Endothelial cell of umbilical vein (primary cell): Measurements from ENCODE around the gene FER. TPM values are rescaled to one million over a fixed set of nuclear protein-coding genes. Genes with fewer than 3 reads are reported as not detected.

Experiments used
- BruUV-seq: library from RNA; stranded (reverse); fragments of 400-500 nt; replicated peaks from 2 replicates; lab custom pipeline; 2021; lab: Mats Ljungman, UMichigan
- CTCF ChIA-PET: fragments of 300-600, 350-600 bp; sonication (Branson Sonifier 250); formaldehyde crosslinking; loops from one replicate; lab custom pipeline; 2021; ENCODE audit warnings: antibody characterized with exemption, inconsistent platforms; lab: Charles Lee
- POLR2A ChIA-PET: fragments of 300-600, 350-600 bp; sonication (Branson Sonifier 250); formaldehyde crosslinking; loops from one replicate; lab custom pipeline; 2021; ENCODE audit warnings: antibody characterized with exemption, inconsistent platforms; lab: Charles Lee
- DNase-seq: peaks from one replicate; pipeline ENCODE4 v3.0.0-alpha.2; 2011; ENCODE audit warnings: low read depth, low spot score
- FAIRE-seq: peaks from 2 replicates; lab custom pipeline; 2011; peaks lifted over from hg19 to GRCh38; lab: Jason Lieb, UNC
- H2AFZ ChIP-seq: 2 replicates; pipeline ENCODE4 v1.6.0; 2012; ENCODE audit warnings: low read depth, low read length, control low read depth, inconsistent platforms
- H3K27ac ChIP-seq: 2 replicates; pipeline ENCODE4 v1.5.1; 2011; ENCODE audit warnings: low read depth, mild to moderate bottlenecking, control low read depth, low read length, moderate library complexity; ENCODE audit not compliant: insufficient read depth
- H3K27me3 ChIP-seq, 2 experiments: 2 replicates each; pipeline versions ENCODE4 v1.6.0 to v1.6.1; 2011; ENCODE audit warnings: low read length in 2 of 2, mixed read lengths in 1 of 2; ENCODE audit not compliant: control insufficient read depth in 2 of 2, insufficient read depth in 2 of 2
- H3K36me3 ChIP-seq, 2 experiments: 2 replicates in 1 of 2; 3 replicates in 1 of 2; pipeline ENCODE4 v1.5.1; 2011; ENCODE audit warnings: low read length in 2 of 2, mild to moderate bottlenecking in 1 of 2, moderate library complexity in 1 of 2; ENCODE audit not compliant: control insufficient read depth in 2 of 2, insufficient read depth in 2 of 2; ENCODE audit errors: extremely low read depth in 1 of 2
- H3K4me1 ChIP-seq: 3 replicates; pipeline ENCODE4 v1.5.1; 2011; ENCODE audit warnings: mild to moderate bottlenecking, low read length; ENCODE audit not compliant: control insufficient read depth, insufficient read depth; ENCODE audit errors: extremely low read depth
- H3K4me2 ChIP-seq: 2 replicates; pipeline ENCODE4 v1.6.1; 2011; ENCODE audit warnings: low read length, control low read depth, mixed read lengths; ENCODE audit not compliant: insufficient read depth
- H3K4me3 ChIP-seq, 3 experiments: fragments of 200-600 bp in 1 of 3; sonication (generic), shearing (Covaris generic) in 1 of 3; replicated peaks in 1 of 3; 2 replicates each; pipeline ENCODE4 v1.5.1; 2011 to 2016; ENCODE audit warnings: control low read depth in 3 of 3, low read length in 3 of 3, mild to moderate bottlenecking in 2 of 3, inconsistent platforms in 1 of 3, low read depth in 1 of 3, moderate library complexity in 1 of 3; ENCODE audit not compliant: insufficient read depth in 1 of 3
- H3K79me2 ChIP-seq: 2 replicates; pipeline ENCODE4 v1.6.0; 2012; ENCODE audit warnings: low read length, inconsistent platforms; ENCODE audit not compliant: control insufficient read depth, insufficient read depth
- H3K9ac ChIP-seq: replicated peaks from 2 replicates; pipeline ENCODE3; 2011; ENCODE audit warnings: low read length, control low read depth; ENCODE audit not compliant: insufficient read depth; ENCODE audit errors: extremely low read depth
- H3K9me1 ChIP-seq: replicated peaks from 3 replicates; pipeline ENCODE4 v1.6.0; 2011; ENCODE audit warnings: mild to moderate bottlenecking, low read length; ENCODE audit not compliant: control insufficient read depth, insufficient read depth; ENCODE audit errors: extremely low read depth
- H3K9me3 ChIP-seq: replicated peaks from 2 replicates; pipeline ENCODE4 v1.5.1; 2012; ENCODE audit warnings: low read length, inconsistent platforms; ENCODE audit not compliant: control insufficient read depth, insufficient read depth
- H4K20me1 ChIP-seq: replicated peaks from 2 replicates; pipeline ENCODE3; 2011; ENCODE audit warnings: mild to moderate bottlenecking, low read length; ENCODE audit not compliant: control insufficient read depth, insufficient read depth; ENCODE audit errors: extremely low read depth
- CTCF ChIP-seq, 2 donors: IDR thresholded peaks; 1 replicate in 1 of 2; 2 replicates in 1 of 2; pipeline ENCODE4 v1.5.1; 2011; ENCODE audit warnings: low read length in 2 of 2, mild to moderate bottlenecking in 2 of 2, moderate library complexity in 2 of 2, control low read depth in 1 of 2, inconsistent platforms in 1 of 2, low read depth in 1 of 2; ENCODE audit not compliant: insufficient read depth in 1 of 2; ENCODE audit errors: extremely low read depth in 1 of 2
- EZH2 ChIP-seq: IDR thresholded peaks from 2 replicates; pipeline ENCODE4 v1.6.1; 2012; ENCODE audit warnings: borderline replicate concordance, low read depth, mild to moderate bottlenecking, moderate library complexity, low read length, inconsistent platforms; ENCODE audit not compliant: severe bottlenecking
- FOS ChIP-seq: IDR thresholded peaks from 2 replicates; pipeline ENCODE4 v1.6.1; 2011; ENCODE audit warnings: mild to moderate bottlenecking, low read length, moderate library complexity, borderline replicate concordance; ENCODE audit not compliant: insufficient read depth
- GATA2 ChIP-seq: IDR thresholded peaks from 2 replicates; pipeline ENCODE4 v1.7.0; 2011; ENCODE audit warnings: low read depth, mild to moderate bottlenecking, moderate library complexity, mixed read lengths, low read length; ENCODE audit not compliant: insufficient read length, insufficient read depth
- JUN ChIP-seq: IDR thresholded peaks from 2 replicates; pipeline ENCODE4 v1.6.1; 2011; ENCODE audit warnings: borderline replicate concordance, low read depth; ENCODE audit not compliant: insufficient read length, insufficient read depth
- MAX ChIP-seq: IDR thresholded peaks from 2 replicates; pipeline ENCODE4 v1.6.1; 2011; ENCODE audit not compliant: insufficient read depth, insufficient read length
- MYC ChIP-seq: IDR thresholded peaks from one replicate; pipeline ENCODE4 v1.6.1; 2011; ENCODE audit warnings: mild to moderate bottlenecking, low read depth, low read length
- POLR2A ChIP-seq: IDR thresholded peaks from 2 replicates; pipeline ENCODE4 v1.6.1; 2012; ENCODE audit warnings: low read depth, mild to moderate bottlenecking, control low read depth, low read length
- POLR2AphosphoS5 ChIP-seq: IDR thresholded peaks from 2 replicates; pipeline ENCODE4 v1.6.1; 2012; ENCODE audit warnings: low read depth, mild to moderate bottlenecking, control low read depth, low read length, moderate library complexity; ENCODE audit not compliant: insufficient read depth
- dilution Hi-C: fragments of 300-500 bp; cut with MboI; formaldehyde crosslinking; loops from one replicate; pipeline ENCODE4 v1.15.0; 2019; ENCODE audit warnings: low sequenced_read_pairs; ENCODE audit not compliant: extremely low pct_ligation_motif_present
- intact Hi-C: fragments of 100-400 bp; cut with micrococcal nuclease; formaldehyde crosslinking; loops from one replicate; pipeline ENCODE4 v1.10.0; 2022
- polyA plus RNA-seq, 4 experiments: library from polyadenylated mRNA; depleted of rRNA in 3 of 4; stranded (reverse) in 3 of 4; unstranded in 1 of 4; fragments of >200 nt; gene quantifications; 2 replicates each; pipeline versions ENCODE4 v1.2.1 to v1.2.3, GENCODE V29; 2011 to 2012; ENCODE audit warnings: missing spikeins in 1 of 4
- total RNA-seq: library from RNA; stranded (reverse); gene quantifications from 2 replicates; pipeline ENCODE4 v1.2.3, GENCODE V29; 2021

The FER gene
- total and polyA plus RNA-seq, 2 donors (not counting 3 experiments of a cell fraction or from before 2014, with no cell fraction given): 2.3 to 27.5 TPM

- DNase-seq: no peak
- CTCF ChIA-PET: interaction anchor here (1.3 kb wide), 1 partner anchor 9 kb away, joined by 3 read pairs; no protein-coding TSS in a partner anchor
- intact Hi-C loops: no loop called here
These were observed 280.4 kb downstream of the FER start for GRCh38 chr5:109027983-109028607.

GRCh38 chr5:109028608-109029299 is 281.1 kb downstream of the FER start:
- H3K36me3 ChIP-seq: no peaks in the 10 kb centered on the region
- dilution Hi-C loops: no loop called here
- intact Hi-C loops: no loop called here
- ChIA-PET CTCF (interaction anchor here (1.3 kb wide), 1 partner anchor 10 kb away, joined by 3 read pairs; no protein-coding TSS in a partner anchor), POLR2A (no interaction called here)
- H3K27me3 ChIP-seq: no peaks in the 10 kb centered on the region
- DNase-seq (no peak), FAIRE-seq (no peak)
- no peak overlapping the region for H3K4me2 ChIP-seq
- no peaks in the 10 kb centered on the region for H3K4me1 ChIP-seq
- H3K27ac ChIP-seq: no peak overlapping the region
- BruUV-seq: no TSS peak
- no peaks in the 10 kb centered on the region for H3K9me3 ChIP-seq
- no peaks in the 10 kb centered on the region for H4K20me1 ChIP-seq
- no peak overlapping the region for H2AFZ ChIP-seq
- H3K4me3 ChIP-seq: no peak overlapping the region
- TF ChIP-seq MYC (no peak), JUN (no peak), POLR2A (no peak), GATA2 (no peak), FOS (no peak), CTCF (IDR thresholded peaks at IDR 0.05; ENCODE audit: extremely low read depth in 1 of 2, insufficient read depth in 1 of 2, low read depth in 1 of 2, low read length in 2 of 2) (no peak), EZH2 (no peak), POLR2AphosphoS5 (no peak), MAX (no peak)
- H3K9ac ChIP-seq: no peak overlapping the region
- H3K9me1 ChIP-seq: no peaks in the 10 kb centered on the region
- H3K79me2 ChIP-seq: no peaks in the 10 kb centered on the region

More at GRCh38 chr5:109027983-109028607, 280.4 kb downstream of the FER start:
- Histone ChIP-seq H3K27me3 (no peaks in the 10 kb centered on the region), H3K9me3 (no peaks in the 10 kb centered on the region), H3K4me3 (no peak overlapping the region), H3K9ac (no peak overlapping the region), H4K20me1 (no peaks in the 10 kb centered on the region), H3K79me2 (no peaks in the 10 kb centered on the region), H2AFZ (no peak overlapping the region), H3K36me3 (no peaks in the 10 kb centered on the region), H3K27ac (no peak overlapping the region), H3K9me1 (no peaks in the 10 kb centered on the region), H3K4me1 (no peaks in the 10 kb centered on the region), H3K4me2 (no peak overlapping the region)
- FAIRE-seq: no peak
- POLR2A ChIA-PET: no interaction called here
- no peak for TF ChIP-seq POLR2AphosphoS5
- TF ChIP-seq GATA2: peak; percentile 31
- no TSS peak for BruUV-seq
- dilution Hi-C loops: no loop called here
